Kidney (tissue), 22 donors: ENCODE results near the gene ERCC8. TPM values are rescaled to one million over a fixed set of nuclear protein-coding genes. Genes with fewer than 3 reads are reported as not detected.

ENCODE experiments used
- DNase-seq, 5 donors: peaks; one replicate each; pipeline ENCODE4 v3.0.0-alpha.2; 2013 to 2020
- FAIRE-seq: peaks from 2 replicates; lab custom pipeline; 2012; peaks lifted over from hg19 to GRCh38; lab: Jason Lieb, UNC
- H3K27ac ChIP-seq, 2 donors: one replicate each; pipeline ENCODE4 v1.7.0; 2013; ENCODE audit warnings: low read depth in 2 of 2, low read length in 2 of 2, inconsistent platforms in 1 of 2
- H3K27me3 ChIP-seq: one replicate; pipeline ENCODE4 v1.7.1; 2013; ENCODE audit warnings: low read length, inconsistent platforms; ENCODE audit not compliant: control insufficient read depth, insufficient read depth
- H3K36me3 ChIP-seq, 3 donors: one replicate each; pipeline versions ENCODE4 v1.7.0 to v1.7.1; 2013; ENCODE audit warnings: low read length in 3 of 3, control low read depth in 1 of 3, inconsistent platforms in 1 of 3; ENCODE audit not compliant: insufficient read depth in 3 of 3, control insufficient read depth in 2 of 3
- H3K4me1 ChIP-seq, 3 donors: one replicate each; pipeline versions ENCODE4 v1.7.0 to v1.7.1; 2013; ENCODE audit warnings: low read length in 3 of 3, inconsistent platforms in 1 of 3, low read depth in 1 of 3; ENCODE audit not compliant: control insufficient read depth in 2 of 3, insufficient read depth in 2 of 3
- H3K4me3 ChIP-seq, 3 donors: one replicate each; pipeline versions ENCODE4 v1.7.0 to v1.8.1; 2013; ENCODE audit warnings: low read length in 3 of 3, control low read depth in 1 of 3, inconsistent platforms in 1 of 3
- H3K9ac ChIP-seq, 3 donors: one replicate each; pipeline versions ENCODE4 v1.7.0 to v1.7.1; 2013; ENCODE audit warnings: low read length in 3 of 3, control low read depth in 1 of 3, inconsistent platforms in 1 of 3
- H3K9me3 ChIP-seq, 3 donors: one replicate each; pipeline versions ENCODE4 v1.7.0 to v1.7.1; 2013; ENCODE audit warnings: low read length in 3 of 3, control low read depth in 1 of 3, inconsistent platforms in 1 of 3; ENCODE audit not compliant: control insufficient read depth in 2 of 3, insufficient read depth in 1 of 3
- CTCF ChIP-seq: IDR thresholded peaks from 3 replicates; pipeline ENCODE4 v1.5.1; 2012; ENCODE audit warnings: mild to moderate bottlenecking, moderate library complexity, borderline replicate concordance; ENCODE audit not compliant: insufficient read depth; ENCODE audit errors: extremely low read depth
- intact Hi-C: fragments of 100-400 bp; cut with DNase I; formaldehyde crosslinking; loops from one replicate; pipeline ENCODE4 v1.11.1; 2022
- long read RNA-seq, 10 donors: library from polyadenylated mRNA in 1 of 10; unstranded in 1 of 10; transcript quantifications; one replicate each; pipeline ENCODE4 v2.0.0 and lab custom pipeline, GENCODE V29; 2021 to 2026
- polyA plus RNA-seq: library from polyadenylated mRNA; stranded (reverse); fragments of 350-450 nt; fragmentation: Illumina TruSeq; extraction: RNeasy Lipid Tissue Mini Kit (QIAGEN cat#74804); gene quantifications from one replicate; pipeline ENCODE4 v1.2.3, GENCODE V29; 2014; ENCODE audit warnings: low read depth, low replicate concordance; ENCODE audit not compliant: insufficient read depth
- total RNA-seq: library from RNA; stranded (reverse); fragmentation: NEBNext Ultra II Directional; extraction: Animal tissue kit (Norgen Biotek cat#: 25700); gene quantifications from one replicate; pipeline ENCODE4 v1.2.1, GENCODE V29; 2021
- donor health status: control.
- donor health status: control.
- donor health status: control.
- donor health status: control.
- donor health status: control.
- donor health status: DM: yes; HTN: yes; CAD: no.
- donor health status: Normal renal cell carcinoma (clear cell type).

ERCC8 gene
- total RNA-seq (11.5 TPM), polyA plus RNA-seq (6.6 TPM)
- long read RNA-seq, donor 1, transcript ERCC8-201 (12 exons, 2,017 nt) = major isoform, 6 of 7 reads
- long read RNA-seq, donor 1, partial matches to known transcripts = 0 of 7 reads
- long read RNA-seq, donor 1, other reads (novel, unspliced or antisense) = 0 of 7 reads
- long read RNA-seq, donor 2, partial matches to known transcripts = 0 of 5 reads
- long read RNA-seq, donor 2, other reads (novel, unspliced or antisense) = 0 of 5 reads
- long read RNA-seq, donor 3, partial matches to known transcripts = 0 of 4 reads
- long read RNA-seq, donor 3, other reads (novel, unspliced or antisense) = 0 of 4 reads
- long read RNA-seq, donor 4, partial matches to known transcripts = 71 of 79 reads
- long read RNA-seq, donor 4, other reads (novel, unspliced or antisense) = 6 of 79 reads
- long read RNA-seq, donor 5 = 0 reads
- long read RNA-seq, donor 6, partial matches to known transcripts = 208 of 237 reads
- long read RNA-seq, donor 6, other reads (novel, unspliced or antisense) = 26 of 237 reads
- long read RNA-seq, donor 7, transcript ERCC8-201 (12 exons, 2,017 nt) = major isoform, 5 of 6 reads
- long read RNA-seq, donor 7, partial matches to known transcripts = 0 of 6 reads
- long read RNA-seq, donor 7, other reads (novel, unspliced or antisense) = 1 of 6 reads
- long read RNA-seq, donor 8, partial matches to known transcripts = 0 of 2 reads
- long read RNA-seq, donor 8, other reads (novel, unspliced or antisense) = 0 of 2 reads
- long read RNA-seq, donor 9, partial matches to known transcripts = 0 of 1 reads
- long read RNA-seq, donor 9, other reads (novel, unspliced or antisense) = 0 of 1 reads
- long read RNA-seq, donor 10, partial matches to known transcripts = 74 of 83 reads
- long read RNA-seq, donor 10, other reads (novel, unspliced or antisense) = 8 of 83 reads

GRCh38 chr5:60944904-60945812, at the start of gene ERCC8, which contains the start of gene NDUFAF2:
Gene ERCC8, minus strand, starts transcription at chr5:60945070. Its CDS starts 62 bp downstream, at chr5:60945008.
Gene NDUFAF2, plus strand, starts transcription at chr5:60945205. Its CDS starts 51 bp downstream, at chr5:60945256.
- no peaks in the 10 kb centered on the region for H3K36me3 ChIP-seq
- H3K9me3 ChIP-seq = no peaks in the 10 kb centered on the region
- peak; percentile 29 for FAIRE-seq
- intact Hi-C loops = no loop called here
- H3K9ac ChIP-seq = peak within 1 kb of the TSS; percentile 76 to 94 (median 92)
- no peaks in the 10 kb centered on the region for H3K27me3 ChIP-seq
- H3K4me3 ChIP-seq = peak within 1 kb of the TSS; percentile 94 to 97 (median 97)
- peaks cover 0 to 7% (median 3%) of the 10 kb centered on the region in 3 donors for H3K4me1 ChIP-seq
- peak; percentile 94 to 97 (median 96) for DNase-seq
- TF ChIP-seq CTCF = no peak
- H3K27ac ChIP-seq = peak within 1 kb of the TSS; percentile 36 to 75

- Histone ChIP-seq H3K4me1 (no peaks in the 10 kb centered on the region), H3K4me3 (no peak overlapping the region), H3K9me3 (no peaks in the 10 kb centered on the region), H3K36me3 (no peaks in the 10 kb centered on the region), H3K27ac (no peak overlapping the region), H3K27me3 (no peaks in the 10 kb centered on the region), H3K9ac (no peak overlapping the region)
- no peak for TF ChIP-seq CTCF
- FAIRE-seq (no peak), DNase-seq (peak in 1 of 5 donors; percentile 67)
- intact Hi-C loops = no loop called here
Measured at GRCh38 chr5:60993875-60994571, 49.2 kb upstream of the ERCC8 start.

GRCh38 chr5:60993425-60993824, 48.6 kb upstream of the ERCC8 start:
- H3K9me3 ChIP-seq = no peaks in the 10 kb centered on the region
- intact Hi-C loops = no loop called here
- no peaks in the 10 kb centered on the region for H3K27me3 ChIP-seq
- FAIRE-seq (no peak), DNase-seq (no peak)
- H3K36me3 ChIP-seq = no peaks in the 10 kb centered on the region
- no peaks in the 10 kb centered on the region for H3K4me1 ChIP-seq
- TF ChIP-seq CTCF = no peak
- H3K9ac ChIP-seq = no peak overlapping the region
- H3K27ac ChIP-seq = no peak overlapping the region
- no peak overlapping the region for H3K4me3 ChIP-seq
